Gastroesophageal sphincter (tissue), 4 donors: Measurements from ENCODE around the gene TMEM209. TPM values are rescaled to one million over a fixed set of nuclear protein-coding genes. Genes with fewer than 3 reads are reported as not detected.

Source experiments
- ATAC-seq: fragments of 150-250 bp; one replicate; pipeline ENCODE4 v1.9.1; 2016; ENCODE audit warnings: mild to moderate bottlenecking, moderate library complexity
- H3K27ac ChIP-seq, 4 donors: fragments of 200-600 bp; sonication (generic) in 3 of 4; 1 replicate in 3 of 4; 2 replicates in 1 of 4; pipeline ENCODE4 v1.5.1; 2016 to 2019
- H3K27me3 ChIP-seq: fragments of 200-600 bp; sonication (generic); one replicate; pipeline ENCODE4 v1.5.1; 2019
- H3K36me3 ChIP-seq, 2 donors: fragments of 200-600 bp; sonication (generic); one replicate each; pipeline ENCODE4 v1.5.1; 2019; ENCODE audit warnings: control low read depth in 1 of 2
- H3K4me1 ChIP-seq, 3 donors: fragments of 200-600 bp; sonication (generic); 1 replicate in 2 of 3; 2 replicates in 1 of 3; pipeline ENCODE4 v1.5.1; 2016 to 2019; ENCODE audit warnings: control low read depth in 2 of 3
- H3K4me3 ChIP-seq, 2 donors: fragments of 200-600 bp; sonication (generic); one replicate each; pipeline ENCODE4 v1.5.1; 2019; ENCODE audit warnings: mild to moderate bottlenecking in 1 of 2, moderate library complexity in 1 of 2
- H3K9me3 ChIP-seq, 3 donors: fragments of 200-600 bp; sonication (generic); one replicate each; pipeline ENCODE4 v1.5.1; 2017 to 2019; ENCODE audit warnings: control low read depth in 2 of 3
- CTCF ChIP-seq, 4 experiments: fragments of 200-600 bp in 2 of 4; fragments of 450-650 bp in 2 of 4; sonication (generic) in 1 of 4; IDR thresholded peaks; one replicate each; pipeline ENCODE4 v1.5.1; 2017 to 2019; ENCODE audit warnings: antibody characterized with exemption in 4 of 4, mild to moderate bottlenecking in 2 of 4, moderate library complexity in 2 of 4
- EP300 ChIP-seq: sonication (generic); formaldehyde crosslinking; IDR thresholded peaks from one replicate; pipeline ENCODE4 v1.6.1; 2017; ENCODE audit warnings: antibody characterized with exemption, mild to moderate bottlenecking
- POLR2A ChIP-seq, 2 donors: fragments of 450-650 bp; IDR thresholded peaks; one replicate each; pipeline ENCODE4 v1.6.1; 2017; ENCODE audit warnings: antibody characterized with exemption in 2 of 2, mild to moderate bottlenecking in 2 of 2, moderate library complexity in 1 of 2
- POLR2AphosphoS5 ChIP-seq: sonication (generic); formaldehyde crosslinking; IDR thresholded peaks from one replicate; pipeline ENCODE4 v1.6.1; 2017; ENCODE audit warnings: antibody characterized with exemption
- whole genome bisulfite sequencing, 2 donors: methylation state at CpG; one replicate each; pipeline ENCODE4 v1.1.5; 2018; ENCODE audit warnings: low coverage in 1 of 2; 5-methylcytosine and 5-hydroxymethylcytosine counted together
- total RNA-seq, 4 donors: library from RNA; depleted of rRNA; stranded (reverse); fragments of >200 nt; gene quantifications; one replicate each; pipeline ENCODE4 v1.1.0, GENCODE V29; 2016

The TMEM209 gene
- total RNA-seq, 4 donors from 2014 or later = 5.5 to 13.4 (median 8.2) TPM

GRCh38 chr7:130142654-130143333 lies 62.4 kb downstream of the TMEM209 start:
- Histone ChIP-seq H3K4me3 (no peak overlapping the region), H3K36me3 (peaks cover 0 to 6% of the 10 kb centered on the region in 2 donors), H3K9me3 (no peaks in the 10 kb centered on the region), H3K4me1 (peaks cover 0 to 23% (median 4%) of the 10 kb centered on the region in 3 donors), H3K27ac (no peak overlapping the region), H3K27me3 (no peaks in the 10 kb centered on the region)
- WGBS, 2 donors = 91 to 100% methylated on average over 4 to 10 of the region's 14 CpGs
- no peak for TF ChIP-seq EP300
- no peak for TF ChIP-seq CTCF (IDR thresholded peaks at IDR 0.05)
- no peak for TF ChIP-seq POLR2AphosphoS5
- no peak for TF ChIP-seq POLR2A (IDR thresholded peaks at IDR 0.05)
- ATAC-seq = no peak

- H3K36me3 ChIP-seq = peaks cover 0 to 6% of the 10 kb centered on the region in 2 donors
- H3K4me3 ChIP-seq = peak overlapping the region; percentile 42 to 81
- 52 to 56% methylated on average over 5 to 13 of the region's 17 CpGs for whole genome bisulfite sequencing, 2 donors
- peak; percentile 16 for ATAC-seq
- TF ChIP-seq EP300 (no peak), POLR2AphosphoS5 (no peak), CTCF (IDR thresholded peaks at IDR 0.05) (no peak), POLR2A (IDR thresholded peaks at IDR 0.05) (no peak)
- H3K27ac ChIP-seq = peak overlapping the region in 3 of 4 donors; percentile 64 to 77 (median 75)
- peaks cover 0 to 23% (median 4%) of the 10 kb centered on the region in 3 donors for H3K4me1 ChIP-seq
- no peaks in the 10 kb centered on the region for H3K9me3 ChIP-seq
- no peaks in the 10 kb centered on the region for H3K27me3 ChIP-seq
Observed at GRCh38 chr7:130141884-130142653, 63.1 kb downstream of the TMEM209 start.

- H3K36me3 ChIP-seq = peaks cover 0 to 6% of the 10 kb centered on the region in 2 donors
- TF ChIP-seq POLR2A (IDR thresholded peaks at IDR 0.05) = no peak
- no peak for TF ChIP-seq POLR2AphosphoS5
- peak in 1 of 4 experiments; percentile 34 for TF ChIP-seq CTCF (IDR thresholded peaks at IDR 0.05)
- H3K4me1 ChIP-seq = peaks cover 0 to 23% (median 4%) of the 10 kb centered on the region in 3 donors
- peak; percentile 77 for ATAC-seq
- H3K4me3 ChIP-seq = peak overlapping the region; percentile 42 to 81
- H3K27ac ChIP-seq = peak overlapping the region in 3 of 4 donors; percentile 64 to 77 (median 75)
- 3 to 13% methylated on average over 7 of the region's 39 CpGs for WGBS, 2 donors
- no peaks in the 10 kb centered on the region for H3K27me3 ChIP-seq
- H3K9me3 ChIP-seq = no peaks in the 10 kb centered on the region
Observed at GRCh38 chr7:130141161-130141883, 63.9 kb downstream of the TMEM209 start.

- peaks cover 0 to 23% (median 4%) of the 10 kb centered on the region in 3 donors for H3K4me1 ChIP-seq
- no peaks in the 10 kb centered on the region for H3K27me3 ChIP-seq
- 71 to 85% methylated on average over 4 to 6 of the region's 47 CpGs for WGBS, 2 donors
- ATAC-seq = no peak
- peak overlapping the region; percentile 42 to 81 for H3K4me3 ChIP-seq
- no peak for TF ChIP-seq CTCF (IDR thresholded peaks at IDR 0.05)
- TF ChIP-seq POLR2AphosphoS5 = no peak
- TF ChIP-seq EP300 = no peak
- no peak for TF ChIP-seq POLR2A (IDR thresholded peaks at IDR 0.05)
- H3K9me3 ChIP-seq = no peaks in the 10 kb centered on the region
- peak overlapping the region in 3 of 4 donors; percentile 64 to 77 (median 75) for H3K27ac ChIP-seq
- peaks cover 0 to 12% of the 10 kb centered on the region in 2 donors for H3K36me3 ChIP-seq
Observed at GRCh38 chr7:130140551-130141160, 64.5 kb downstream of the TMEM209 start.
